SU-DHL-6 (cell line): ENCODE results near the gene C13orf42.

Experiments
- CTCF ChIP-seq: fragments of 200-600 bp; sonication (generic); IDR thresholded peaks from one replicate; pipeline ENCODE4 v1.5.1; 2017; ENCODE audit warnings: antibody characterized with exemption, mild to moderate bottlenecking, low read length, moderate library complexity; ENCODE audit not compliant: insufficient read depth, poor library complexity, severe bottlenecking
- EZH2phosphoT487 ChIP-seq: fragments of 200-600 bp; sonication (generic), shearing (Covaris generic); conservative IDR thresholded peaks from 2 replicates; pipeline ENCODE4 v1.6.1; 2018; ENCODE audit warnings: mild to moderate bottlenecking, antibody characterized with exemption, low read length, moderate library complexity, mixed read lengths

- TF ChIP-seq CTCF (no peak), EZH2phosphoT487 (no peak)
These were observed 69.9 kb downstream of the C13orf42 start for GRCh38 chr13:51041126-51041525.
